GM12801 (cell line): ENCODE data around the gene RASAL3.

Source experiments
- CTCF ChIP-seq: IDR thresholded peaks from one replicate; pipeline ENCODE4 v1.5.1; 2011; ENCODE audit warnings: control low read depth; ENCODE audit not compliant: insufficient read length; ENCODE audit errors: extremely low read depth

The RASAL3 gene

GRCh38 chr19:15464394-15465385 lies at the start of gene RASAL3:
Gene RASAL3 (minus strand): TSS chr19:15464544. CDS start chr19:15464358, 186 bp downstream.
- no peak for TF ChIP-seq CTCF

DNA sequence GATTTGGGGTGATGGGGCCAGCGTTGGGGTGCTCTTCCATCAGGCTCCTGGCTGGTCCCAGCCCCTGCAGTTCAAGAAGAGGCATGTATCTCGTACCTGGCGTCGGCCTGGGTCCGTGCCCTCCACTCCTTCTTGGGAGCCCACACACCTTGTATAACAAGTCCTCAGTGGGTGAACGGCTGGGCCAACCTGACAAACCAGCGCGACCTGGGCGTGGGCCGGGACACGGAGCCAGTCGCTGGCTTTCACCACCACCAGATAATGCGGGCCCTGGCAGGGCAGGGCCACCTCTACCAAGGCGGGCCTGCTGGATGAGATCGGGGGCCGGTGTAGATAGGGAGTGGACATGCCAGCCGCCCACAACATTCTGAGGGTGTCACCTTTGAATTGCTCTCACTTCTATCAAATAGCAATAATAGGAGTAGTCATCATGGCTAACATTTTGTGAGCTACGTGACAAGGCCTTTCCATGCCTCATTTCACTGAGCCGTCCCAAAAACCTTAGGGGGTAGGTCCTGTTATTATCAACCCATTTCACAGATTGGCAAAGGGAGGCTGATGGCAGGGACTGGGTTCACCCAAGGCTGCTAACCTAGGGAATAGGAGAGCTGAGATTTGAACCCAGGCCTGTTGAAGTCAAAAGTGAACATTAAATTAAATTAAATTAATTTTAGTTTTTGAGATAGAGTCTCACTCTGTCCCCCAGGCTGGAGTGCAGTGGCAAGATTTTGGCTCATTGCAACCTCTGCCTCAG lies 47.5 kb upstream of the RASAL3 start:
- no peak for TF ChIP-seq CTCF

- no peak for TF ChIP-seq CTCF
These were observed 43.8 kb upstream of the RASAL3 start, which contains the start of gene CYP4F22 for GRCh38 chr19:15508035-15508710. Gene CYP4F22 (plus strand): TSS chr19:15508525. CDS start chr19:15525337, 16,812 bp downstream.

- TF ChIP-seq CTCF: no peak
These were observed 43.0 kb upstream of the RASAL3 start for GRCh38 chr19:15507068-15508034.

DNA sequence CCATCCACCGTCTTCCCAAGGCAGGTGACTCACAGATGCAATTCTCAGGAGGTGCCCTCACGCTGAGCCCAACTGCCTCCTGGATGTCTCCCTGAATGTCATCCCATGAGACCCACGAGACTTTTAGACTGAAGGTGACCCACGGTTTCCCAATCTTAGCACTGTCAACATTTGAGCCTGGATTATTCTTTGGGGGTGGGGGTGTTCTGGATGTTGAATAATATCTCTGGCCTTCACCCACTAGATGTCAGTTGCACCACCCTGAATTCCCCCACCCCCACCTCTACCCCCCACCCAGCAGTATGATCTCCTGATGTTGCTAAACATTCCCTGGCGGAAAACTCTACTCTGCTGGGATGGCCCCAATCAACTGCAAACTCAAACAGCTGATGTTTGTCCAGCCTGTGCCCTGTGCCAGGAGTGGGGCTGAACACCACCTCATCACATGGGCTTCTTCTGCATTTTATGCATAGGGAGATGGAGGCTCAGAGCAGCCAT lies 41.8 kb upstream of the RASAL3 start:
- TF ChIP-seq CTCF: no peak

DNA sequence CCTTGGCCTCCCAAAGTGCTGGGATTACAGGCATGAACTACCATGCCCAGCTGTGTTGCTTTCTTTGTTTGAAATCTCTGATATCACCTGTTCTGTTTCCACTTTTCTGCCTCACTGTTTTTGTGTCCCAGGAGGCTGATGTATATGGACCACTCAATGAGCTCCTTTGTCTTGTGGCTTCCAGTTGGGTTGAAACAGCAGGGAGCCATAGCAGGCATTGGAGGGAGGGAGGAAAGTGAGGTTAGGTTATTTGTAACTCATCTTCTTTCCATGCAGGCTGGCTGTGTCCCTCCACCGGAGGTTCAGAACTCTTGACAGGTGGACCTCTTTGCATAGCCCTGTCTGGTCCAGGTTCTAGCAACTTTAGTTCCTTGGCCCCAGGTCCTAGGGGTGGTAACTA lies 37.9 kb upstream of the RASAL3 start:
- TF ChIP-seq CTCF: no peak
